Gastrocnemius medialis (tissue), 4 donors: ENCODE measurements around the gene PELI3.

Experiments
- POLR2A ChIP-seq, 2 donors: fragments of 450-650 bp; IDR thresholded peaks; one replicate each; pipeline ENCODE4 v1.6.1; 2017; ENCODE audit warnings: antibody characterized with exemption in 2 of 2, mild to moderate bottlenecking in 2 of 2, moderate library complexity in 2 of 2
- TF ChIP-seq, protein P1 (sequence below), 5 experiments: fragments of 450-650 bp in 3 of 5; fragments of 200-600 bp in 2 of 5; sonication (generic) in 2 of 5; IDR thresholded peaks in 4 of 5; conservative IDR thresholded peaks in 1 of 5; 1 replicate in 4 of 5; 2 replicates in 1 of 5; pipeline ENCODE4 v1.5.1; 2016 to 2019; ENCODE audit warnings: antibody characterized with exemption in 5 of 5, mild to moderate bottlenecking in 3 of 5, moderate library complexity in 3 of 5

GRCh38 chr11:66428933-66429332 lies 37.8 kb upstream of the PELI3 start:
- TF ChIP-seq, protein P1, sequence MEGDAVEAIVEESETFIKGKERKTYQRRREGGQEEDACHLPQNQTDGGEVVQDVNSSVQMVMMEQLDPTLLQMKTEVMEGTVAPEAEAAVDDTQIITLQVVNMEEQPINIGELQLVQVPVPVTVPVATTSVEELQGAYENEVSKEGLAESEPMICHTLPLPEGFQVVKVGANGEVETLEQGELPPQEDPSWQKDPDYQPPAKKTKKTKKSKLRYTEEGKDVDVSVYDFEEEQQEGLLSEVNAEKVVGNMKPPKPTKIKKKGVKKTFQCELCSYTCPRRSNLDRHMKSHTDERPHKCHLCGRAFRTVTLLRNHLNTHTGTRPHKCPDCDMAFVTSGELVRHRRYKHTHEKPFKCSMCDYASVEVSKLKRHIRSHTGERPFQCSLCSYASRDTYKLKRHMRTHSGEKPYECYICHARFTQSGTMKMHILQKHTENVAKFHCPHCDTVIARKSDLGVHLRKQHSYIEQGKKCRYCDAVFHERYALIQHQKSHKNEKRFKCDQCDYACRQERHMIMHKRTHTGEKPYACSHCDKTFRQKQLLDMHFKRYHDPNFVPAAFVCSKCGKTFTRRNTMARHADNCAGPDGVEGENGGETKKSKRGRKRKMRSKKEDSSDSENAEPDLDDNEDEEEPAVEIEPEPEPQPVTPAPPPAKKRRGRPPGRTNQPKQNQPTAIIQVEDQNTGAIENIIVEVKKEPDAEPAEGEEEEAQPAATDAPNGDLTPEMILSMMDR (IDR thresholded peaks at IDR 0.05 in 4 of 5, conservative IDR thresholded peaks at IDR 0.05 in 1 of 5), result no peak
- no peak for TF ChIP-seq POLR2A (IDR thresholded peaks at IDR 0.05)
